ENCODE measurements around the gene TDRD5. TPM values are rescaled to one million over a fixed set of nuclear protein-coding genes. Genes with fewer than 3 reads are reported as not detected.

Gene TDRD5
- total and polyA plus RNA-seq, 3 donors from 2014 or later: 26.1 to 52.2 (median 30.5) TPM

- H3K27ac ChIP-seq: no peak overlapping the region
- intact Hi-C loops (cut with DNase I; ENCODE audit: low total_unique reads): no loop called here
- TF ChIP-seq POLR2A (IDR thresholded peaks at IDR 0.05): no peak
- no peak for TF ChIP-seq CTCF (IDR thresholded peaks at IDR 0.05)
- no peaks in the 10 kb centered on the region for H3K27me3 ChIP-seq
- H3K36me3 ChIP-seq (ENCODE audit: low read depth, missing control alignments): no peaks in the 10 kb centered on the region
- no peak for DNase-seq
- H3K4me1 ChIP-seq: no peaks in the 10 kb centered on the region
- H3K9me3 ChIP-seq: no peaks in the 10 kb centered on the region
- H3K4me3 ChIP-seq: no peak overlapping the region
Measured at GRCh38 chr1:179719272-179719671, 127.6 kb downstream of the TDRD5 start.

GRCh38 chr1:179728271-179728670 lies 136.6 kb downstream of the TDRD5 start:
- Histone ChIP-seq H3K4me1 (no peaks in the 10 kb centered on the region), H3K36me3 (ENCODE audit: low read depth, missing control alignments) (no peaks in the 10 kb centered on the region), H3K27me3 (no peaks in the 10 kb centered on the region), H3K27ac (no peak overlapping the region), H3K9me3 (no peaks in the 10 kb centered on the region), H3K4me3 (no peak overlapping the region)
- DNase-seq: no peak
- intact Hi-C loops (cut with DNase I; ENCODE audit: low total_unique reads): no loop called here
- 32 to 38% methylated on average over 2 of the region's 2 CpGs for WGBS, 2 donors
- TF ChIP-seq POLR2A (IDR thresholded peaks at IDR 0.05): no peak
- no peak for TF ChIP-seq CTCF (IDR thresholded peaks at IDR 0.05)

- Histone ChIP-seq H3K4me3 (no peak overlapping the region), H3K9me3 (no peaks in the 10 kb centered on the region), H3K36me3 (ENCODE audit: low read depth, missing control alignments) (no peaks in the 10 kb centered on the region), H3K27ac (no peak overlapping the region), H3K4me1 (no peaks in the 10 kb centered on the region), H3K27me3 (no peaks in the 10 kb centered on the region)
- DNase-seq: no peak
- TF ChIP-seq POLR2A (IDR thresholded peaks at IDR 0.05): no peak
- no peak for TF ChIP-seq CTCF (IDR thresholded peaks at IDR 0.05)
- intact Hi-C loops (cut with DNase I; ENCODE audit: low total_unique reads): no loop called here
- 86 to 92% methylated on average over 4 of the region's 4 CpGs for WGBS, 2 donors
Measured at GRCh38 chr1:179729881-179730280, 138.2 kb downstream of the TDRD5 start.

GRCh38 chr1:179731643-179732042 lies 140.0 kb downstream of the TDRD5 start:
- Histone ChIP-seq H3K27ac (no peak overlapping the region), H3K36me3 (ENCODE audit: low read depth, missing control alignments) (no peaks in the 10 kb centered on the region), H3K9me3 (no peaks in the 10 kb centered on the region), H3K27me3 (no peaks in the 10 kb centered on the region), H3K4me3 (no peak overlapping the region), H3K4me1 (no peaks in the 10 kb centered on the region)
- no peak for TF ChIP-seq POLR2A (IDR thresholded peaks at IDR 0.05)
- intact Hi-C loops (cut with DNase I; ENCODE audit: low total_unique reads): no loop called here
- DNase-seq: no peak
- 88 to 90% methylated on average over 4 of the region's 4 CpGs for WGBS, 2 donors

Small RNA genes within 50 kb of the gene (small RNA-seq; reads per million reads assigned to genes)
- gene RNU5F-2P: 0 reads per million in 2 donors

Other genes with a start within 250 kb of the TDRD5 start
- gene AXDND1, start 225.9 kb upstream of the TDRD5 start, total RNA-seq: 10 to 100 TPM; 31.5 to 58.3 TPM
- gene AXDND1, start 225.9 kb upstream of the TDRD5 start, polyA plus RNA-seq (ENCODE audit: insufficient read depth, low read depth, low replicate concordance): 21.4 TPM
- gene NPHS2, start 15.9 kb upstream of the TDRD5 start, total RNA-seq: 1 to 10 TPM in 1 of 2 donors, under 1 TPM in 1; 0.37 to 1.1 TPM
- gene NPHS2, start 15.9 kb upstream of the TDRD5 start, polyA plus RNA-seq (ENCODE audit: insufficient read depth, low read depth, low replicate concordance): 0.83 TPM
- gene FAM163A, start 151.5 kb downstream of the TDRD5 start, total RNA-seq: 1 to 10 TPM; 3.5 to 6.0 TPM
- 6.6 TPM for gene FAM163A, start 151.5 kb downstream of the TDRD5 start, polyA plus RNA-seq (ENCODE audit: insufficient read depth, low read depth, low replicate concordance)